Stimulated activated CD4-positive, alpha-beta T cell treated with anti-CD3 and anti-CD28 coated beads, Interleukin-2, amount 100 ng/mL, for 48 hours (primary cell): Measurements from ENCODE around the gene HTR3A.

Experiments used
- DNase-seq, 2 donors: peaks; one replicate each; pipeline ENCODE4 v3.0.0-alpha.2; 2020

Gene HTR3A

GRCh38 chr11:114025329-114025907, 50.5 kb downstream of the HTR3A start:
- no peak for DNase-seq

GRCh38 chr11:114026355-114026754, 51.4 kb downstream of the HTR3A start:
- no peak for DNase-seq

GRCh38 chr11:114027391-114027790, 52.5 kb downstream of the HTR3A start:
- no peak for DNase-seq

GRCh38 chr11:114027926-114028325, 53.0 kb downstream of the HTR3A start:
- DNase-seq = no peak

GRCh38 chr11:114031246-114031966, 56.5 kb downstream of the HTR3A start:
- DNase-seq = no peak

- DNase-seq = no peak
These were observed 57.0 kb downstream of the HTR3A start for GRCh38 chr11:114031967-114032320.

GRCh38 chr11:114033066-114033465, 58.2 kb downstream of the HTR3A start:
- no peak for DNase-seq

- no peak for DNase-seq
These were observed 58.7 kb downstream of the HTR3A start for GRCh38 chr11:114033572-114033971.

- no peak for DNase-seq
These were observed 60.0 kb downstream of the HTR3A start for GRCh38 chr11:114034956-114035355.

GRCh38 chr11:114036147-114036811, 61.4 kb downstream of the HTR3A start:
- DNase-seq = peak; percentile 44 to 54

- no peak for DNase-seq
These were observed 62.0 kb downstream of the HTR3A start for GRCh38 chr11:114036958-114037357.

GRCh38 chr11:114039551-114039950, 64.6 kb downstream of the HTR3A start:
- DNase-seq = no peak
